Measurements from ENCODE around the gene FAM168A. TPM values are rescaled to one million over a fixed set of nuclear protein-coding genes. Genes with fewer than 3 reads are reported as not detected.
A peak's percentile ranks its signal among the peaks of the same experiment; 100 is the strongest.

FAM168A gene
- polyA plus RNA-seq, 1 donor from 2014 or later, result 2.6 TPM

DNA sequence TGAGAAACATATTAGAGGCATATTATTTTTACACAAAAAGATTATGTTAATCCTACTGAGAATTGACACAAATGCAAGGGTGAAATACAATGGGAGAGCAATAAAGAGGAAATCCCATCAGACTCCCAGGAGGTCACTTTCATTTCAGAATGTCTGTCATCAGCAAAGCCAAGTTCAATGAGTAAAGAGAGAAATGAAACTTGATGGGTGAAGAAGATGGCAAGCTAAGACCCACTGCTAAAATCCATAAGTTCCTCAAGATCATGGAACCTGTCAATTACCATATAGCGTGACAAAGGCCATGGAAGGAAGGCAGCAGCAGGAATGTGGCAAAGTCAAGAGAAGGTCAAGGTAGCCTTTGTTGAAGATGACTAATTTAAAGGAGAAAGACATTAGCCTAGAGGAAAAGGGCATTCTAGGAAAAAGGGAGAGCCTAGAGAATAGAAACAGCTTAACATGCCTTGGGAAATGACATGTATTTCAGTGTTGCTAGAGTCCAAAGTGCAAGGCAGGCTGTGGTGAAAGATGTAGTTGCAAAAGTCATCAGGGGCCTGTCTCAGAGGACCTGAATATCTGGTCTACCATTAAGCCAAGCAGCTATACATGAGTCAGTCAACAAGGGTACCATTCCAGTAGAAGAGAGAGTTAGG is 43.1 kb downstream of the FAM168A start:
- H3K27me3 Mint-ChIP-seq, result no peaks in the 10 kb centered on the region
- peaks cover 9% of the 10 kb centered on the region for H3K36me3 Mint-ChIP-seq
- peaks cover 4 to 12% (median 8%) of the 10 kb centered on the region in 3 donors for H3K4me1 Mint-ChIP-seq
- no peaks in the 10 kb centered on the region for H3K9me3 Mint-ChIP-seq
- H3K27ac Mint-ChIP-seq, result no peak overlapping the region
- no peak overlapping the region for H3K4me3 Mint-ChIP-seq

DNA sequence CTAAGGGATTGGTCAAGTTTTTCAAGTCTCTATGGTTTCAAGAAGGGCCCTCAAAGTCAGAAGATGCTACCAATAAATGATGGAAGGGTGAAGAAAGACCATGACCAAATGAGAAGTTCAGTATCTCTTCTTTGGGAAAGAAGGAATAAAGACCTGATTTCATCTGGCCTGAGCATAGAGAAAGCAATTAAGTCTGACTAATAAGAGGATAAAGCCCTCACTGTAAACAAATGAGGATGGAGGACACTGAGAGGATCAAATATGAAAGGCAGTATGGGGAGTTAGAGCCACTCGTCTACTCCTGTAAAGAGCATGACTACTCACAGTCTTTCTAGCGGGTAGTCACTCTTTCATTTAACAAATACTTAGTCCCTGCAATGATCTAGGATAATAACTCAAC is 44.6 kb downstream of the FAM168A start:
- Mint-ChIP-seq H3K27ac (no peak overlapping the region), H3K27me3 (no peaks in the 10 kb centered on the region), H3K4me1 (peaks cover 4 to 14% (median 9%) of the 10 kb centered on the region in 3 donors), H3K4me3 (no peak overlapping the region), H3K9me3 (no peaks in the 10 kb centered on the region), H3K36me3 (peaks cover 8% of the 10 kb centered on the region)

DNA sequence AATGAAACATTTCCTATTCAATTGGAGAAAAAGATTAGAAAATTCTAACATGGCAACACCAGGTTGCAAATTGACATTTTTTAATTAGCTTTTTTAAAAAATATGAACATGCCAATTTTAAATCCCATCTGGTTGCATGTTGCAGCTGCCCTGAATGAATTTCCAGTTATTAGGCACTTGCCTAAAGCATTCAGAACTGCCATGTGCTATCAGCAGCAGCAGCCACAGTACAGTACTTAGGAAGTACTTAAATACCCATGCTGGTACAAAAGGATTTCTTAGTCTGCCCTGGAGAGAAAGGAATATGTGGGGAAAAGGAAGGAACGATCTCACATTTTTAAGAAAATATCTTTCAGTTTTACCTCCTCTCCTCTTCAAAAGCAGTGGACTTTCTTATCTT is 46.2 kb downstream of the FAM168A start:
- peak overlapping the region in 1 of 3 donors; percentile 18 for H3K27ac Mint-ChIP-seq
- no peaks in the 10 kb centered on the region for H3K27me3 Mint-ChIP-seq
- H3K36me3 Mint-ChIP-seq, result peaks cover 8% of the 10 kb centered on the region
- no peak overlapping the region for H3K4me3 Mint-ChIP-seq
- H3K4me1 Mint-ChIP-seq, result peaks cover 11 to 16% (median 16%) of the 10 kb centered on the region in 3 donors
- no peaks in the 10 kb centered on the region for H3K9me3 Mint-ChIP-seq

DNA sequence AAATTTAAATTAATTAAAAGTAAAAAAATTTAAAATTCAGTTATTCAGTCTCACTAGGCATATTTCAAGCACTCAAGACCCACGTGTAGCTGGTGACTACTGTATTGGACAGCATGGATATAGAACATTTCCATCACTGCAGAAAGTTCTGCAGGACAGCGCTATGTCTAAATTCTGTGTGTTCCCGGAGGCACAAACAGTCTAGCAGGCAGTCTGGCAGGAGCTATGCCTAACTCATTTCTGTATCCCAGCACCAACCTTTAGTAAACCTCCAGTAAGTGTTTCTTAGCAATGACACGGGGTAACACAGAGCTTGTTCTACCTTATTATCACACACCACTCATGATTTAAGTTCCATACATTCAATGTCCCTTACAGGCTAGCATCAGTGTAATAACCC is 48.5 kb downstream of the FAM168A start:
- Mint-ChIP-seq H3K9me3 (no peaks in the 10 kb centered on the region), H3K27me3 (no peaks in the 10 kb centered on the region), H3K4me1 (peaks cover 7 to 21% (median 12%) of the 10 kb centered on the region in 3 donors), H3K4me3 (no peak overlapping the region), H3K36me3 (peaks cover 6% of the 10 kb centered on the region), H3K27ac (no peak overlapping the region)

DNA sequence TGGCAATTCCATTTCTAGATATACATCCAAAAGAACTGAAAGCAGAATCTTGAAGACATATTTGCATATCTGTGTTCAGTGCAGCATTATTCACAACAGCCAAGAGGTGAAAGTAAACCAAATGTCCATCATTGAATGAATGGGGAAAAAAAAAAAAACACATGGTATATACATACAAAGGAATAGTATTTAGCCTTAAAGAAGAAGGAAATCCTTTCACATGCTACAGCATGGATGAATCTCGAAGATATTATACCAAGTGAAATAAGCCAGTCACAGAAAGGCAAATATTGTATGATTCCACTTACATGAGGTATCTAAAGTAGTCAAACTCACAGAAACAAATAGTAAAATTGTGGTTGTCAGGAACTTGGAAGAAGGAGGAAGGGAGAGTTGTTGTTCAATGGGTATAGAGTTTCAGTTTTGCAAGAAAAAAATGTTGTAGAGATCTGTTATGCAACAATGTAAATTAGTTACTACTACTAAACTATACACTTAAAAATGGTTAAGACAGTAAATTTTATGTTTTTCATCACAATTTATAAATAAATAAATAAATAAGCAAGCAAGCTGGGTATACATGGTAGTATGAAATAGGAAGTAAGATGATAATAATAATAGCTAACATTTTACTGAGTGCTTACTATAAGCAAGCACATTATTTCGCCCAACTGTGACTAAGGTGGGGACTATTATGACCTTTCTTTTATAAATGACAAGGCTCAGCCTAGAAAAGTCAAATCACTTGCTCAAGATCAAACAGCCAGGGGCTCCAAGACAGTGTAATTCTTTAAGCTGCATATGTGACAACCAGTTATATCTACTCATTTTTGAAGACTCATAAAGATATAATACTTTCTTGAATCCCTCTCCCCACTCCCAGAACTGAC is 50.0 kb downstream of the FAM168A start:
- Mint-ChIP-seq H3K4me3 (no peak overlapping the region), H3K27me3 (no peaks in the 10 kb centered on the region), H3K4me1 (peaks cover 7 to 21% (median 13%) of the 10 kb centered on the region in 3 donors), H3K36me3 (peaks cover 2% of the 10 kb centered on the region), H3K9me3 (no peaks in the 10 kb centered on the region), H3K27ac (no peak overlapping the region)

DNA sequence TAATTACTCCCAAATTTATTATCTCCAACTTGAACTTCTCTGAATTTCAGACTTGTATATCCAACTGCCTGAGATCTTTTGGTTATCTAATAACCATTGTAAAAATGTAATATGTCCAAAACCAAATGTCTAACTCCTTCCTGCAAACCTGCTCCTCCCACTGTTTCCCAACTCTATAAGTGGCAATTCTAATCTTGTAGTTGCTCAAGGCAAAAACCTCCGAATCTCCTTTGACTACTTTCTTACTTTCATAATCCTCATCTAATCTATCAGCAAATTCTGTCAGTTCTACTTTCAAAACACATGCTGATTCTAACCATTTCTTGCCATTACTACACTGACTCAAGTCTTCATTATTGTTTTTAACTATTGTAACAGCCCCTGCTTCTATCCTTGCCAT is 55.7 kb downstream of the FAM168A start:
- Mint-ChIP-seq H3K9me3 (no peaks in the 10 kb centered on the region), H3K4me3 (no peak overlapping the region), H3K4me1 (peaks cover 14 to 25% (median 16%) of the 10 kb centered on the region in 3 donors), H3K36me3 (peaks cover 10% of the 10 kb centered on the region), H3K27me3 (no peaks in the 10 kb centered on the region), H3K27ac (no peak overlapping the region)

DNA sequence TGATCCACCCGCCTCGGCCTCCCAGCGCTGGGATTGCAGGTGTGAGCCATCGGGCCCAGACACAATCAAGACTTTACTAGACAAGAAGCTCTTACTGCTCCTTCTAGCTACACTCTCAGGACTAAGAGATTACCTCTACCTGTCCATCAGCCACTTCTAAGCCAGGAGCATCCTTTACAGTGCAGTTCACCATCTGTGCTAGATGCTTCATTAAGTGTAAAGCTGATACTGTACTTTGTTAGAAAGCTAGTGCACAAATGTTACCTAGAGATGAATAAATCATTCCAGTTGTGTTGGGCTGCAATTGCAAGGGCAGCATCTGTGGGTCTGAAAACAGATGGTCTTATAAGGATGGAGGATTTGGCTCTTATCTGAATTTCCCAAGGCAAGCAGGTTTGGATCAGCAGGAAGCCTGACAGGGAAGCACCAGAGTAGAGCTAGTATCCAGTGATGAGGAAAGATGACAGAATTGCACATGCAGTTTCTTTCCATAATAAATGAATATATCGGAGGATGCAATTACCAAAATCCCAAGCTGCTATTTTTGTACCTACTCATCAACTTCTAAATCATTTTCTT is 58.3 kb downstream of the FAM168A start:
- no peaks in the 10 kb centered on the region for H3K27me3 Mint-ChIP-seq
- H3K4me1 Mint-ChIP-seq, result peaks cover 14 to 21% (median 15%) of the 10 kb centered on the region in 3 donors
- no peak overlapping the region for H3K27ac Mint-ChIP-seq
- peaks cover 11% of the 10 kb centered on the region for H3K36me3 Mint-ChIP-seq
- no peak overlapping the region for H3K4me3 Mint-ChIP-seq
- H3K9me3 Mint-ChIP-seq, result no peaks in the 10 kb centered on the region

DNA sequence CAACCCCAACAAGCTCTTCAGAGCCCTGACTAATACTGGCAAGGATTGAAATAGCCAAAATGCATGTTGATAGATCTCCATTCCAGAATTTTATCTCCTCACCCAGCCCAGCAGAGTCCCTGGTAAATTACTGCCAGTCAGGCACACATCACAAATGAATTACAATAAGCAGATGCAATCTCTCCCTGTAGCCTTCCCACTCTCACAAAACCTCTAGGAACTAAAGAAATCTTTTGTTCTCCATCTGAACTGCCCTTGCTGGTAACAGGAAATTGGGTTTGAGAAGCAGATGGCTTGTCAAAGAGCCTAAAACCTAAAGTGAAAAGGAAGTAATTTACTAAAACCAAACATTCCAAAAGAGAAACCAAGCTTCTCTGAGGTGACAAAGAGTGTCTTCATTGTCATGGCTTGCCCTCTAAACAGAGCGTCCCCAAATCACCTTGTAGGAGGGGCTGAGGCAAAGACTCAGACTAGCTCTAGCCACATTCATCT is 59.5 kb downstream of the FAM168A start:
- Mint-ChIP-seq H3K27ac (peak overlapping the region in 1 of 3 donors; percentile 39), H3K27me3 (no peaks in the 10 kb centered on the region), H3K9me3 (no peaks in the 10 kb centered on the region), H3K4me1 (peaks cover 14 to 21% (median 15%) of the 10 kb centered on the region in 3 donors), H3K4me3 (peak overlapping the region in 1 of 4 donors; percentile 55), H3K36me3 (peaks cover 11% of the 10 kb centered on the region)

DNA sequence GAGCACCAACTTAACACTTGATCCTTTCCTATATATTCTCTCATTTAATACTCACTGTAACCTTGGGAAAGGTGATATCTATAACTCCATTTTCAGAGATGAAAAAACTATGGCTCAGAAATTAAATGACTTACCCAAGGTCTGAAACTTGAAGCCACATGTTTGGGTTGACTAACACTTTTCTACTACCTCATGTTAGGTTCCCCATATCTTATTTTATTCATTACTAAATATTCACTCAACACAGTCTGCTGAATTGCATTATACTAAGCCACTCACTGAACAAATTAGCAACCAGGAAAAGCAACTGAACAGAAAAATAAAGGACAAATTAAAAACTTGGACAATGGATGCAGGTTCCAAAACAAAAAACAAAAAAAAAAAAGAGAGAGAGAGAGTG is 59.9 kb downstream of the FAM168A start:
- Mint-ChIP-seq H3K9me3 (no peaks in the 10 kb centered on the region), H3K36me3 (peaks cover 11% of the 10 kb centered on the region), H3K27ac (no peak overlapping the region), H3K4me3 (no peak overlapping the region), H3K4me1 (peaks cover 14 to 21% (median 15%) of the 10 kb centered on the region in 3 donors), H3K27me3 (no peaks in the 10 kb centered on the region)

DNA sequence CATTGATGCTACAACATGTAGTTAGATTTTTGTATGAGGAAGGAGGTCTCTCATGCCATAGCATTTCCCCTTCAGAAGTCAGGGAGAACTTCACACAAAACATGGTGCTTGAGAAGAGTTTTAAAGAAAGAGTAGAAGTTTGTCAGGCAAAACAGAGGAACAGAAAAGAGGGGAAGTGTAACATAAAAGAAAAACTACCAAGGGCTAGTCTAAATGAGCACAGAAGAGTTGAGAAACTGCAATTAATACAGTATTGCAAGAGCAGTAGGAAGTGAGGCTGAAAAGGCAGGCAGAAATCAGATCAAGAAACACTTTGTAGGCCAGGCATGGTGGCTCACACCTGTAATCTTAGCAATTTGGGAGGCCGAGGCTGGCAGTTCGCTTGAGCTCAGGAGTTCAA is 61.0 kb downstream of the FAM168A start:
- Mint-ChIP-seq H3K4me3 (no peak overlapping the region), H3K36me3 (peaks cover 5% of the 10 kb centered on the region), H3K9me3 (no peaks in the 10 kb centered on the region), H3K4me1 (peaks cover 13 to 21% (median 14%) of the 10 kb centered on the region in 3 donors), H3K27me3 (no peaks in the 10 kb centered on the region), H3K27ac (peak overlapping the region in 1 of 3 donors; percentile 65)

DNA sequence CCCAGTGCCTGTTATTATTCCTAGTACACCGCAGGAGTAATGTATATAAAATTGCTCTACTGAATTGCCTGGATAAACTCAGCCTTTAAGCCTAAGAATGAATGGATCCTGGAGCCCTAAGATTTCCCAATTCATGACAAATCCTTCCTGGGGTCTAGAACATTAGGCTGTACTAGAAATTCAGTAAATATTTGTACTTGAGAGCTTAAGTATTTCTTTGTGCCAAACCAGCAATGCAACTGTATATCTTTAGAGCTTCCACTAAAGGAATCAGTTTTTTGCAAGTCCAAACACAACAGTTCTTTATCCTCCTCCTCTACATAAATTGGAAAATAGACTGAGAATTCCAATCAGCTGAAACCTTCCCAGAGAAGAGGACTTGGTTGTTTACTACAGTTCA is 65.6 kb downstream of the FAM168A start:
- Mint-ChIP-seq H3K4me1 (peaks cover 8 to 23% (median 9%) of the 10 kb centered on the region in 3 donors), H3K36me3 (peaks cover 3% of the 10 kb centered on the region), H3K27ac (no peak overlapping the region), H3K27me3 (no peaks in the 10 kb centered on the region), H3K9me3 (no peaks in the 10 kb centered on the region), H3K4me3 (no peak overlapping the region)

DNA sequence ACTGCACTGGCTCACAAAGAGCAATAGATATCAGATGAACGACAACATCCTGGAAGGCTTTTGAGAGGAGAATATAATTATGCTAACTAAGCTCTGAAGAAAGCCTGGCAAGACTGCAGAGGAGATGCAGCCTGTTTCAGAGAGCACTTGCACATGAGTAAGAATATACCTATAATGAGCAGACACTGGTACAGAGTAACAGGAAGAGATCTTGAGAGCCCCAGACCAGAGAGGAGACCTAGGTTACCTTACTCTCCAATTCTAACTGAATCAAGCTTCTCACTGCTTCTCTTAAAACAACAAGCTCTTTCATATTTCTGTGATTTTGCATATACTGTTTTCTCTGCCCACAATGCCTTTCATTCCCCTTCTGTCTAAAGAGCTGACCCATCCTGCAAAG is 66.5 kb downstream of the FAM168A start:
- Mint-ChIP-seq H3K27me3 (no peaks in the 10 kb centered on the region), H3K27ac (no peak overlapping the region), H3K36me3 (peaks cover 3% of the 10 kb centered on the region), H3K4me3 (no peak overlapping the region), H3K9me3 (no peaks in the 10 kb centered on the region), H3K4me1 (peaks cover 9 to 23% (median 16%) of the 10 kb centered on the region in 3 donors)

DNA sequence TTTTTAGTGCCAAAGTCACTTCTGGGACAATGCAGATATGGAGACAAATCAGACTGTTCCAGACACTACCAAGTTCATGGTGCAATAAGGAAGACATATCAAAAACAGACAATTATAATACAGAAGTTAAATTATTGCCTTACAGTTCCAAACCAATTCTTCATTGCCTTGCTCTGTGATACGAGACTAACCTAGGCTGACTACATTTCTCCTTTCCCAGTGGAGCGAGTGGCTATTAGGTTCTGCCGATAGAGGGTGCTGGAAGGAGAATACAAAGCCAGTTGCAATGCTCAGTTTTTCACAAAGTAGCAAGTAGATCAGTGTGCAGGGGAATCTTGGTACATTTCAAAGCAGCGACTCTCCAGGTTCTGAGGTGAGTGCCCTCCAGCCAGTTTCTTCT is 67.8 kb downstream of the FAM168A start:
- Mint-ChIP-seq H3K9me3 (no peaks in the 10 kb centered on the region), H3K27me3 (no peaks in the 10 kb centered on the region), H3K27ac (no peak overlapping the region)

DNA sequence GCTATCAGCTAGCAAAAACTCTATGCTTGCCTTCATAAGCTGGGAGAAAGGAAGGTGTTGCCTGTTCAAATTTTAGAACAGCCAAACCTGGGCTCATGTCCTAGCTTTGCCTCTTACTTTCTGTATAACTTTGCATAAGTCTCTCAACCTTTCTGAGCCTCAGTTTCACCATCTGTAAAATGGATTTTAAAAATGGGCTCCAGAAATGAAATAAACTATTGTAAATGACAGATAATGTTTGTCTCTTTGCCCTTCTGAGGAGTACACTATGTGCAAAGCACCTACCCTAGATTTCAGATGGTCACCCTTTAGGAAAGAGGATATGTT is 68.7 kb downstream of the FAM168A start:
- Mint-ChIP-seq H3K36me3 (no peaks in the 10 kb centered on the region), H3K9me3 (no peaks in the 10 kb centered on the region), H3K4me3 (peak overlapping the region in 1 of 4 donors; percentile 1), H3K4me1 (peaks cover 9 to 23% (median 22%) of the 10 kb centered on the region in 3 donors), H3K27ac (no peak overlapping the region), H3K27me3 (no peaks in the 10 kb centered on the region)

More for the DNA sequence above, 67.8 kb downstream of the FAM168A start:
- Mint-ChIP-seq H3K4me3 (no peak overlapping the region), H3K36me3 (peaks cover 3% of the 10 kb centered on the region), H3K4me1 (peaks cover 10 to 23% (median 18%) of the 10 kb centered on the region in 3 donors)
